ENCODE measurements around the gene PPP1R12A. TPM values are rescaled to one million over a fixed set of nuclear protein-coding genes. Genes with fewer than 3 reads are reported as not detected.

PPP1R12A gene
- total and polyA plus RNA-seq, 9 donors, result 28.9 to 104 (median 75.3) TPM

DNA sequence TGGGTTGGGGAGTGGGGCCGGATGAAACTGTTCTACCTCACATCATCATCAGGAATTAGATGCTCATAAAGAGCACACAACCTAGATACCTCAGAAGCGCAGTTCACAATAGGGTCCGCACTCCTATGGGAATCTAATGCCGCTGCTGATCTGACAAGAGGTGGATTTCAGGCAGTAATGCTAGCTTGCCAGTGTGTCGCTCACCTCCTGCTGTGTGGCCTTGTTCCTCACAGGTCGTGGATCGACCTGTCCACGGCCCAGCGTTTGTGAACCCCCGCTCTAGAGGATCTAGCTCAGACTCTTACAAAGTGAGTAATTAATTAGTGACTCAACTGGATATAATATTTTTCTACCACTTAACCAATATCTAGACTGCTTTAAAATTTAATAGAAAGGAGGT is 5.8 kb downstream of the PPP1R12A start:
- H3K27ac ChIP-seq, result no peak overlapping the region
- no peaks in the 10 kb centered on the region for H3K36me3 ChIP-seq
- no peak for DNase-seq
- no peak overlapping the region for H3K4me3 ChIP-seq
- peaks cover 6% of the 10 kb centered on the region for H3K4me1 ChIP-seq (ENCODE audit: insufficient read depth)
- TF ChIP-seq, protein P1, sequence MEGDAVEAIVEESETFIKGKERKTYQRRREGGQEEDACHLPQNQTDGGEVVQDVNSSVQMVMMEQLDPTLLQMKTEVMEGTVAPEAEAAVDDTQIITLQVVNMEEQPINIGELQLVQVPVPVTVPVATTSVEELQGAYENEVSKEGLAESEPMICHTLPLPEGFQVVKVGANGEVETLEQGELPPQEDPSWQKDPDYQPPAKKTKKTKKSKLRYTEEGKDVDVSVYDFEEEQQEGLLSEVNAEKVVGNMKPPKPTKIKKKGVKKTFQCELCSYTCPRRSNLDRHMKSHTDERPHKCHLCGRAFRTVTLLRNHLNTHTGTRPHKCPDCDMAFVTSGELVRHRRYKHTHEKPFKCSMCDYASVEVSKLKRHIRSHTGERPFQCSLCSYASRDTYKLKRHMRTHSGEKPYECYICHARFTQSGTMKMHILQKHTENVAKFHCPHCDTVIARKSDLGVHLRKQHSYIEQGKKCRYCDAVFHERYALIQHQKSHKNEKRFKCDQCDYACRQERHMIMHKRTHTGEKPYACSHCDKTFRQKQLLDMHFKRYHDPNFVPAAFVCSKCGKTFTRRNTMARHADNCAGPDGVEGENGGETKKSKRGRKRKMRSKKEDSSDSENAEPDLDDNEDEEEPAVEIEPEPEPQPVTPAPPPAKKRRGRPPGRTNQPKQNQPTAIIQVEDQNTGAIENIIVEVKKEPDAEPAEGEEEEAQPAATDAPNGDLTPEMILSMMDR (IDR thresholded peaks at IDR 0.05), result no peak
- H3K27me3 ChIP-seq, result no peaks in the 10 kb centered on the region
- WGBS, 3 donors, result 93 to 95% (median 93%) methylated on average over 10 of the region's 10 CpGs
- intact Hi-C loops (cut with DNase I), result no loop called here
- no peaks in the 10 kb centered on the region for H3K9me3 ChIP-seq

DNA sequence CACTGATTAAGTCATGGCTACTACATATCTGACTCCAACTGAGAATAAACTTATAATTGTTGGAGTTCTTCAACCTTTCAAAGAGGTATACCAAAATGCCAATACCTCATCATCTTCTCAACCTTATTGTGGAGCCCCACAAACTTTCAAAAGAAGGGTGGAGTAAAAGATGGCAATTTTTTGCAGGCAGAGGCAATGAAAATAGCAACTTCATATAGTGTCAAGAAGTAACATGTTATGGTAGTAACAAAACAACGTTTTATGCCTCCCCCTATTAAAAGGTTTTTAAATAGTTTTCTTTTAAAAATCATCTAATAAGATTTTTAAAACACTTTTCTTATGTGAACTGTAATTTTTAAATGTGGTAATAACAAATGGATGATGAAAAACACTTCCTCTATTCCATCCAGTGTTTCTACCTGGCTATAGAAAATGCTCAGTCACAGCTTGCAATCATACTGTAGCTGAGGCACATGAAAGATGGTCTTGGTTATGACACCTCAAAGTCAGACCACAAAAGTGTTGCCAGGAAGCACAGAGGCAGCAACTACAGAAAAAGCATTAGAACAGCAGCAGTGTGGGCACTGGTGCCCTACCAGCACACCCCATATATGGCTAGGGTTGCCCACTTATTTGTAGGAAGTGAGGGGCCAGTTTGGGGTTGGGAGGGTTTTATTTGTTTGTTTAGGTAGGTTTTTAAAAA is 7.0 kb downstream of the PPP1R12A start:
- TF ChIP-seq, protein P1 (IDR thresholded peaks at IDR 0.05), result no peak
- TF ChIP-seq POLR2A (IDR thresholded peaks at IDR 0.05) (no peak), EP300 (IDR thresholded peaks at IDR 0.05) (no peak)

DNA sequence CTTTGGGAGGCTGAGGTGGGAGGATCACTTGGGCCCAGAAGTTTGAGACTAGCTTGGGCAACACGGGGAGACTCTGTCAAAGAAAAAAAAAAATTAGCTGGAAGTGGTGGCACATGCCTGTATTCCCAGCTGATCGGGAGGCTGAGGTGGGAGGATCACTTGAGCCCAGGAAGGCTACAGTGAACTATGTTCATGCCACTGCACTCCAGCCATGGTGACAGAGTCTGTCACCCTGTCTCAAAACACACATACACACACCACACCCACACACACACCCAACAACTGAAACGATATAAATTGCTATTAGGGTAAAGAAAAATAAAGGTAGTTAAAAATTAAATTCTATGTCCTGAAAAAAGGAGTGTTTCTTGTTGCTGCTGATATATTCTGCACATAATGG is 7.9 kb downstream of the PPP1R12A start:
- intact Hi-C loops (cut with DNase I), result no loop called here
- H3K27ac ChIP-seq, result no peak overlapping the region
- H3K9me3 ChIP-seq, result no peaks in the 10 kb centered on the region
- no peak for DNase-seq
- TF ChIP-seq, protein P1 (IDR thresholded peaks at IDR 0.05), result no peak
- no peak for TF ChIP-seq POLR2A (IDR thresholded peaks at IDR 0.05)
- TF ChIP-seq EP300 (IDR thresholded peaks at IDR 0.05), result no peak
- WGBS, 3 donors, result 51 to 82% (median 57%) methylated on average over 3 of the region's 3 CpGs
- no peaks in the 10 kb centered on the region for H3K36me3 ChIP-seq
- H3K27me3 ChIP-seq, result no peaks in the 10 kb centered on the region
- H3K4me1 ChIP-seq (ENCODE audit: insufficient read depth), result peaks cover 6% of the 10 kb centered on the region
- no peak overlapping the region for H3K4me3 ChIP-seq

More for the DNA sequence above, 7.0 kb downstream of the PPP1R12A start:
- Histone ChIP-seq H3K4me1 (ENCODE audit: insufficient read depth) (peaks cover 6% of the 10 kb centered on the region), H3K4me3 (no peak overlapping the region), H3K9me3 (no peaks in the 10 kb centered on the region), H3K27me3 (no peaks in the 10 kb centered on the region), H3K27ac (no peak overlapping the region), H3K36me3 (no peaks in the 10 kb centered on the region)
- intact Hi-C loops (cut with DNase I), result no loop called here
- 19 to 21% (median 21%) methylated on average over 1 of the region's 1 CpG for WGBS, 3 donors
- no peak for DNase-seq

DNA sequence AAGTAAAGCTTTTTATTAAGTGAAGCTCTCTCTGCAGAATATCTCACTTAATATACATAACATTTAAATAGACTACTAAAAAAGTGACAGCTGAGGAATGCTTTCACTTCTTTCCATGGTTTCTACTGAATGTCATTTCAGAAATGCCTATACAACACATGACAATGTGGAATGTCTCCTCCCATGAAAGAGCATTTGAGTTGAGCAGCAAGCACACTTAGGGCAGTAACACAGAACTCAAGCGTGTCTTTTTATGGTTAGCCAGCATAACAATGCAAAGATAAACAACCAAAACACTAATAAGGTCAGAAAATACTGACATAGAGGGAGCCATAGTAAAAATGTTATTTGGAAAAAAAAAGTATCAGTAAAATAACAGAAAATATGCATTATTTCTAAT is 9.4 kb downstream of the PPP1R12A start:
- Histone ChIP-seq H3K36me3 (no peaks in the 10 kb centered on the region), H3K27ac (no peak overlapping the region), H3K27me3 (no peaks in the 10 kb centered on the region), H3K4me3 (no peak overlapping the region), H3K4me1 (ENCODE audit: insufficient read depth) (peaks cover 8% of the 10 kb centered on the region), H3K9me3 (no peaks in the 10 kb centered on the region)
- intact Hi-C loops (cut with DNase I), result no loop called here
- DNase-seq, result no peak
- WGBS, 3 donors, result 38 to 42% (median 42%) methylated on average over 1 of the region's 1 CpG
- TF ChIP-seq POLR2A (IDR thresholded peaks at IDR 0.05), result no peak
- TF ChIP-seq, protein P1 (IDR thresholded peaks at IDR 0.05), result no peak
- TF ChIP-seq EP300 (IDR thresholded peaks at IDR 0.05), result no peak
